Stimulated activated CD8-positive, alpha-beta memory T cell treated with anti-CD3 and anti-CD28 coated beads, Interleukin-4, amount 100 ng/mL, for 1 hour (primary cell): ENCODE data around the gene PODN.

Source experiments
- DNase-seq, 2 donors: peaks; one replicate each; pipeline ENCODE4 v3.0.0-alpha.2; 2020; ENCODE audit warnings: low read depth in 2 of 2, low spot score in 1 of 2

The PODN gene

GRCh38 chr1:53112861-53113260 is 50.8 kb downstream of the PODN start:
- no peak for DNase-seq

- no peak for DNase-seq
Measured at GRCh38 chr1:53114090-53114489, 52.1 kb downstream of the PODN start.

- no peak for DNase-seq
Measured at GRCh38 chr1:53114581-53115400, 52.8 kb downstream of the PODN start.

- DNase-seq: no peak
Measured at GRCh38 chr1:53115403-53116306, 53.6 kb downstream of the PODN start.

GRCh38 chr1:53116307-53116810 is 54.3 kb downstream of the PODN start:
- DNase-seq: no peak

- DNase-seq: no peak
Measured at GRCh38 chr1:53116933-53117600, 55.1 kb downstream of the PODN start.

- DNase-seq: no peak
Measured at GRCh38 chr1:53117836-53118235, 55.8 kb downstream of the PODN start.

- no peak for DNase-seq
Measured at GRCh38 chr1:53120659-53121058, 58.6 kb downstream of the PODN start.

GRCh38 chr1:53121319-53122172 is 59.5 kb downstream of the PODN start:
- DNase-seq: no peak

GRCh38 chr1:53122201-53122885 is 60.3 kb downstream of the PODN start:
- no peak for DNase-seq

GRCh38 chr1:53122961-53123413 is 61.0 kb downstream of the PODN start:
- no peak for DNase-seq

GRCh38 chr1:53123453-53124140 is 61.6 kb downstream of the PODN start:
- DNase-seq: no peak

- DNase-seq: no peak
Measured at GRCh38 chr1:53125122-53125521, 63.1 kb downstream of the PODN start.

GRCh38 chr1:53125623-53126360 is 63.8 kb downstream of the PODN start:
- no peak for DNase-seq

GRCh38 chr1:53126495-53126894 is 64.5 kb downstream of the PODN start:
- DNase-seq: no peak

- DNase-seq: no peak
Measured at GRCh38 chr1:53127546-53127945, 65.5 kb downstream of the PODN start.

GRCh38 chr1:53128401-53128800 is 66.4 kb downstream of the PODN start:
- DNase-seq: no peak

GRCh38 chr1:53129891-53130597 is 68.0 kb downstream of the PODN start:
- no peak for DNase-seq
